ENCODE measurements around the gene TTLL13.
"Not testable (repeated sequence)": the region's sequence is repeated elsewhere in the genome, so short reads cannot be mapped to it uniquely, and the experiment has no call there.

TTLL13 gene

GRCh38 chr15:90271459-90272166 is 22.3 kb downstream of the TTLL13 start:
- H3K27ac Mint-ChIP-seq = no peak overlapping the region
- H3K9me3 Mint-ChIP-seq = no peaks in the 10 kb centered on the region
- H3K27me3 Mint-ChIP-seq (ENCODE audit: low read depth) = no peaks in the 10 kb centered on the region
- H3K36me3 Mint-ChIP-seq (ENCODE audit: low read depth) = peaks cover 34% of the 10 kb centered on the region
- H3K4me3 Mint-ChIP-seq = no peak overlapping the region
- H3K4me1 Mint-ChIP-seq (ENCODE audit: low read depth) = peaks cover 38% of the 10 kb centered on the region

- H3K27me3 Mint-ChIP-seq (ENCODE audit: low read depth); H3K27ac Mint-ChIP-seq; H3K9me3 Mint-ChIP-seq; H3K36me3 Mint-ChIP-seq (ENCODE audit: low read depth); H3K4me3 Mint-ChIP-seq; H3K4me1 Mint-ChIP-seq (ENCODE audit: low read depth): not testable (repeated sequence)
Measured at GRCh38 chr15:90278467-90278866, 29.1 kb downstream of the TTLL13 start.

GRCh38 chr15:90280743-90281142 is 31.4 kb downstream of the TTLL13 start:
- not testable (repeated sequence) for H3K36me3 Mint-ChIP-seq (ENCODE audit: low read depth); H3K27me3 Mint-ChIP-seq (ENCODE audit: low read depth); H3K9me3 Mint-ChIP-seq; H3K4me3 Mint-ChIP-seq; H3K4me1 Mint-ChIP-seq (ENCODE audit: low read depth); H3K27ac Mint-ChIP-seq

GRCh38 chr15:90281637-90282036 is 32.3 kb downstream of the TTLL13 start:
- H3K27ac Mint-ChIP-seq; H3K4me3 Mint-ChIP-seq; H3K4me1 Mint-ChIP-seq (ENCODE audit: low read depth): not testable (repeated sequence)

GRCh38 chr15:90286678-90287077 is 37.3 kb downstream of the TTLL13 start:
- Mint-ChIP-seq H3K27ac (no peak overlapping the region), H3K27me3 (ENCODE audit: low read depth) (peaks cover 7% of the 10 kb centered on the region), H3K36me3 (ENCODE audit: low read depth) (no peaks in the 10 kb centered on the region), H3K4me3 (no peak overlapping the region), H3K4me1 (ENCODE audit: low read depth) (peaks cover 3% of the 10 kb centered on the region), H3K9me3 (no peaks in the 10 kb centered on the region)

More at GRCh38 chr15:90281637-90282036, 32.3 kb downstream of the TTLL13 start:
- H3K27me3 Mint-ChIP-seq (ENCODE audit: low read depth); H3K9me3 Mint-ChIP-seq; H3K36me3 Mint-ChIP-seq (ENCODE audit: low read depth): not testable (repeated sequence)

- peaks cover 5% of the 10 kb centered on the region for H3K4me1 Mint-ChIP-seq (ENCODE audit: low read depth)
- no peaks in the 10 kb centered on the region for H3K9me3 Mint-ChIP-seq
- H3K36me3 Mint-ChIP-seq (ENCODE audit: low read depth) = no peaks in the 10 kb centered on the region
- no peak overlapping the region for H3K27ac Mint-ChIP-seq
- no peak overlapping the region for H3K4me3 Mint-ChIP-seq
- peaks cover 7% of the 10 kb centered on the region for H3K27me3 Mint-ChIP-seq (ENCODE audit: low read depth)
Measured at GRCh38 chr15:90287101-90287500, 37.7 kb downstream of the TTLL13 start.

GRCh38 chr15:90287946-90288345 is 38.6 kb downstream of the TTLL13 start:
- Mint-ChIP-seq H3K4me1 (ENCODE audit: low read depth) (peaks cover 5% of the 10 kb centered on the region), H3K27me3 (ENCODE audit: low read depth) (peaks cover 7% of the 10 kb centered on the region), H3K36me3 (ENCODE audit: low read depth) (no peaks in the 10 kb centered on the region), H3K27ac (no peak overlapping the region), H3K9me3 (no peaks in the 10 kb centered on the region), H3K4me3 (no peak overlapping the region)

GRCh38 chr15:90291679-90292356 is 42.5 kb downstream of the TTLL13 start:
- no peak overlapping the region for H3K4me3 Mint-ChIP-seq
- peaks cover 15% of the 10 kb centered on the region for H3K27me3 Mint-ChIP-seq (ENCODE audit: low read depth)
- no peaks in the 10 kb centered on the region for H3K9me3 Mint-ChIP-seq
- no peak overlapping the region for H3K27ac Mint-ChIP-seq
- H3K4me1 Mint-ChIP-seq (ENCODE audit: low read depth) = peaks cover 10% of the 10 kb centered on the region
- no peaks in the 10 kb centered on the region for H3K36me3 Mint-ChIP-seq (ENCODE audit: low read depth)

- not testable (repeated sequence) for H3K27ac Mint-ChIP-seq; H3K4me3 Mint-ChIP-seq; H3K9me3 Mint-ChIP-seq; H3K36me3 Mint-ChIP-seq (ENCODE audit: low read depth)
- Mint-ChIP-seq H3K4me1 (ENCODE audit: low read depth) (peaks cover 13% of the 10 kb centered on the region), H3K27me3 (ENCODE audit: low read depth) (peaks cover 15% of the 10 kb centered on the region)
Measured at GRCh38 chr15:90293040-90293810, 43.9 kb downstream of the TTLL13 start.

- Mint-ChIP-seq H3K9me3 (no peaks in the 10 kb centered on the region), H3K4me1 (ENCODE audit: low read depth) (peaks cover 13% of the 10 kb centered on the region), H3K36me3 (ENCODE audit: low read depth) (no peaks in the 10 kb centered on the region), H3K4me3 (no peak overlapping the region), H3K27me3 (ENCODE audit: low read depth) (peaks cover 15% of the 10 kb centered on the region), H3K27ac (no peak overlapping the region)
Measured at GRCh38 chr15:90294159-90294558, 44.8 kb downstream of the TTLL13 start.

GRCh38 chr15:90294601-90295269 is 45.4 kb downstream of the TTLL13 start:
- Mint-ChIP-seq H3K27ac (no peak overlapping the region), H3K4me3 (no peak overlapping the region), H3K27me3 (ENCODE audit: low read depth) (peaks cover 12% of the 10 kb centered on the region), H3K36me3 (ENCODE audit: low read depth) (no peaks in the 10 kb centered on the region), H3K4me1 (ENCODE audit: low read depth) (peaks cover 13% of the 10 kb centered on the region), H3K9me3 (no peaks in the 10 kb centered on the region)

GRCh38 chr15:90295270-90295648 is 45.9 kb downstream of the TTLL13 start:
- no peak overlapping the region for H3K4me3 Mint-ChIP-seq
- H3K9me3 Mint-ChIP-seq = no peaks in the 10 kb centered on the region
- H3K4me1 Mint-ChIP-seq (ENCODE audit: low read depth) = peaks cover 13% of the 10 kb centered on the region
- no peaks in the 10 kb centered on the region for H3K36me3 Mint-ChIP-seq (ENCODE audit: low read depth)
- H3K27ac Mint-ChIP-seq = no peak overlapping the region
- peaks cover 8% of the 10 kb centered on the region for H3K27me3 Mint-ChIP-seq (ENCODE audit: low read depth)

- not testable (repeated sequence) for H3K9me3 Mint-ChIP-seq; H3K4me3 Mint-ChIP-seq; H3K27ac Mint-ChIP-seq; H3K27me3 Mint-ChIP-seq (ENCODE audit: low read depth); H3K36me3 Mint-ChIP-seq (ENCODE audit: low read depth)
- H3K4me1 Mint-ChIP-seq (ENCODE audit: low read depth) = peaks cover 18% of the 10 kb centered on the region
Measured at GRCh38 chr15:90296316-90296884, 47.0 kb downstream of the TTLL13 start.

GRCh38 chr15:90297021-90297420 is 47.7 kb downstream of the TTLL13 start:
- Mint-ChIP-seq H3K27ac (no peak overlapping the region), H3K36me3 (ENCODE audit: low read depth) (no peaks in the 10 kb centered on the region), H3K9me3 (no peaks in the 10 kb centered on the region), H3K4me3 (no peak overlapping the region), H3K4me1 (ENCODE audit: low read depth) (peaks cover 18% of the 10 kb centered on the region), H3K27me3 (ENCODE audit: low read depth) (peaks cover 8% of the 10 kb centered on the region)
